Measurements from ENCODE around the gene PIAS3.

DNA sequence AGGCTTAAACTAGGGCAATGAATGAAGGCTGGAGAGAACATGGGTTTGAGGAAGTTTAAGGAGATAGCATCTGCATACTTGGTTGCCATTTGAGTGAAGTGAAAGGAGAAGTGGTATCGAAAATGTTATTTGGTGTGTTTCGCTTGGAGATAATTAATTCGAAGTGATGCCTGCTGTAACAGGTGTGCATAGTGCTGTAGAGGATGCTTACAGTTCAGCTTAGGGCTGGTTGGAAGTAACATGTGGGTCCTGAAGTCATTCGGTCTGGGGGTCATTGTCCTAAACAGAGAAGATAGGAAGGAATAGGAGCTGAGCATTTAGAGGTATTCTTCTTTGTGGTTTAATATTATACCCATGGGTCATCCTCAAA, 13.8 kb downstream of the PIAS3 start:
- TF ChIP-seq MYC (IDR thresholded peaks at IDR 0.05; ENCODE audit: insufficient read depth, insufficient read length, insufficient replicate concordance, low read length, severe bottlenecking) (no peak), CREB1 (IDR thresholded peaks at IDR 0.05; ENCODE audit: low read depth) (no peak), POLR2A (IDR thresholded peaks at IDR 0.05; ENCODE audit: low read depth, low read length) (no peak), RFX5 (IDR thresholded peaks at IDR 0.05; ENCODE audit: low read depth, low read length) (no peak), RBBP5 (conservative IDR thresholded peaks at IDR 0.05) (no peak), EZH2 (IDR thresholded peaks at IDR 0.05; ENCODE audit: borderline replicate concordance, control insufficient read depth, low read depth, low read length) (no peak), POLR2AphosphoS5 (IDR thresholded peaks at IDR 0.05; ENCODE audit: low read length) (no peak), NFYB (IDR thresholded peaks at IDR 0.05; ENCODE audit: insufficient read depth, low read depth, low read length) (no peak), MXI1 (IDR thresholded peaks at IDR 0.05; ENCODE audit: low read depth, low read length) (no peak)
- TF ChIP-seq, protein P1, sequence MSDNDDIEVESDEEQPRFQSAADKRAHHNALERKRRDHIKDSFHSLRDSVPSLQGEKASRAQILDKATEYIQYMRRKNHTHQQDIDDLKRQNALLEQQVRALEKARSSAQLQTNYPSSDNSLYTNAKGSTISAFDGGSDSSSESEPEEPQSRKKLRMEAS (IDR thresholded peaks at IDR 0.05; ENCODE audit: low read depth, low read length), result no peak
- TF ChIP-seq, protein P2, sequence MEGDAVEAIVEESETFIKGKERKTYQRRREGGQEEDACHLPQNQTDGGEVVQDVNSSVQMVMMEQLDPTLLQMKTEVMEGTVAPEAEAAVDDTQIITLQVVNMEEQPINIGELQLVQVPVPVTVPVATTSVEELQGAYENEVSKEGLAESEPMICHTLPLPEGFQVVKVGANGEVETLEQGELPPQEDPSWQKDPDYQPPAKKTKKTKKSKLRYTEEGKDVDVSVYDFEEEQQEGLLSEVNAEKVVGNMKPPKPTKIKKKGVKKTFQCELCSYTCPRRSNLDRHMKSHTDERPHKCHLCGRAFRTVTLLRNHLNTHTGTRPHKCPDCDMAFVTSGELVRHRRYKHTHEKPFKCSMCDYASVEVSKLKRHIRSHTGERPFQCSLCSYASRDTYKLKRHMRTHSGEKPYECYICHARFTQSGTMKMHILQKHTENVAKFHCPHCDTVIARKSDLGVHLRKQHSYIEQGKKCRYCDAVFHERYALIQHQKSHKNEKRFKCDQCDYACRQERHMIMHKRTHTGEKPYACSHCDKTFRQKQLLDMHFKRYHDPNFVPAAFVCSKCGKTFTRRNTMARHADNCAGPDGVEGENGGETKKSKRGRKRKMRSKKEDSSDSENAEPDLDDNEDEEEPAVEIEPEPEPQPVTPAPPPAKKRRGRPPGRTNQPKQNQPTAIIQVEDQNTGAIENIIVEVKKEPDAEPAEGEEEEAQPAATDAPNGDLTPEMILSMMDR (IDR thresholded peaks at IDR 0.05 in 2 of 3, conservative IDR thresholded peaks at IDR 0.05 in 1 of 3; ENCODE audit: control insufficient read depth in 2 of 3, extremely low read depth in 1 of 3, insufficient read depth in 1 of 3, low read depth in 3 of 3, low read length in 3 of 3), result no peak
